ENCODE data around the gene CEP95. TPM values are rescaled to one million over a fixed set of nuclear protein-coding genes. Genes with fewer than 3 reads are reported as not detected.

CEP95 gene
- total RNA-seq, 4 donors from 2014 or later = 34.8 to 100.0 (median 69.8) TPM

DNA sequence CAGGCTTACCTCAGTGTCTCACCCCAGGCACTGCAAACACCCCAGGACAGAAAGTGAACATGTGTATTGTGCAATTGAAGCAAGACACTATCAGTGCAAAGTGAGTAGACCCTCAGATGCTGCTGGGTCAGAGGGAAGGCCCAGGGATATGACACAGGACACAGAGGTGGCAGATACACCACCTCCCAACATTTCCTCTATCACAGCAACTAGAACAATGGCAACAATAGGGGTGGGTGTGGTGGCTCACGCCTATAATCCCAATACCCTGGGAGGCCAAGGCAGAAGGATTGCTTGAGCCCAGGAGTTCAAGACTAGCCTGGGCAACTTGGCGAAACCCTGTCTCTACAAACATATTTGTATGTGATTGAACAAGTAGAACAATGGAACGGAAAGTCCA lies 35.3 kb upstream of the CEP95 start:
- DNase-seq = no peak
- Histone ChIP-seq H3K4me3 (no peak overlapping the region), H3K36me3 (no peaks in the 10 kb centered on the region), H3K4me1 (no peaks in the 10 kb centered on the region), H3K9me3 (no peaks in the 10 kb centered on the region), H3K27ac (no peak overlapping the region), H3K27me3 (no peaks in the 10 kb centered on the region)
- intact Hi-C loops (cut with DNase I; ENCODE audit: low total_unique reads) = no loop called here
- TF ChIP-seq, protein P1, sequence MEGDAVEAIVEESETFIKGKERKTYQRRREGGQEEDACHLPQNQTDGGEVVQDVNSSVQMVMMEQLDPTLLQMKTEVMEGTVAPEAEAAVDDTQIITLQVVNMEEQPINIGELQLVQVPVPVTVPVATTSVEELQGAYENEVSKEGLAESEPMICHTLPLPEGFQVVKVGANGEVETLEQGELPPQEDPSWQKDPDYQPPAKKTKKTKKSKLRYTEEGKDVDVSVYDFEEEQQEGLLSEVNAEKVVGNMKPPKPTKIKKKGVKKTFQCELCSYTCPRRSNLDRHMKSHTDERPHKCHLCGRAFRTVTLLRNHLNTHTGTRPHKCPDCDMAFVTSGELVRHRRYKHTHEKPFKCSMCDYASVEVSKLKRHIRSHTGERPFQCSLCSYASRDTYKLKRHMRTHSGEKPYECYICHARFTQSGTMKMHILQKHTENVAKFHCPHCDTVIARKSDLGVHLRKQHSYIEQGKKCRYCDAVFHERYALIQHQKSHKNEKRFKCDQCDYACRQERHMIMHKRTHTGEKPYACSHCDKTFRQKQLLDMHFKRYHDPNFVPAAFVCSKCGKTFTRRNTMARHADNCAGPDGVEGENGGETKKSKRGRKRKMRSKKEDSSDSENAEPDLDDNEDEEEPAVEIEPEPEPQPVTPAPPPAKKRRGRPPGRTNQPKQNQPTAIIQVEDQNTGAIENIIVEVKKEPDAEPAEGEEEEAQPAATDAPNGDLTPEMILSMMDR (IDR thresholded peaks at IDR 0.05) = no peak
- TF ChIP-seq POLR2A (IDR thresholded peaks at IDR 0.05) = no peak

DNA sequence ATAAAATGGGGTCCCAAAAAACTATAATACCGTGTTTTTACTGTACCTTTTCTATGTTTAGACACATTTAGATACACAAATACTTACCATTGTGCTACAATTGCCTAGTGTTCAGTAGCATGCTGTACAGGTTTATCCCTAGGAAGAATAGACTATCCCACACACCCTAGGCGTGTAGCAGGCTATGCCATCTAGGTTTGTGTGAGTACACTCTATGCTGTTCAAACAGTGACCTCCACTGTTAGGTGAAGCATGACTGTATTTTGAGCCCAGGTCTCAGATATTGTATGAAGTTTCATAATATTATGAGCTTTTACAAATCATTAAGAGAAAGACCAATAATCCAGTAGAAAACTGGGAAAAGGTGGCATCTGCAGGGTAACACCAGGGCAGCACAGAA lies 34.2 kb upstream of the CEP95 start:
- no peaks in the 10 kb centered on the region for H3K36me3 ChIP-seq
- no peaks in the 10 kb centered on the region for H3K4me1 ChIP-seq
- DNase-seq = no peak
- TF ChIP-seq, protein P1 (IDR thresholded peaks at IDR 0.05) = no peak
- no peak for TF ChIP-seq POLR2A (IDR thresholded peaks at IDR 0.05)
- intact Hi-C loops (cut with DNase I; ENCODE audit: low total_unique reads) = no loop called here
- H3K4me3 ChIP-seq = no peak overlapping the region
- H3K27me3 ChIP-seq = no peaks in the 10 kb centered on the region
- H3K9me3 ChIP-seq = no peaks in the 10 kb centered on the region
- H3K27ac ChIP-seq = no peak overlapping the region

DNA sequence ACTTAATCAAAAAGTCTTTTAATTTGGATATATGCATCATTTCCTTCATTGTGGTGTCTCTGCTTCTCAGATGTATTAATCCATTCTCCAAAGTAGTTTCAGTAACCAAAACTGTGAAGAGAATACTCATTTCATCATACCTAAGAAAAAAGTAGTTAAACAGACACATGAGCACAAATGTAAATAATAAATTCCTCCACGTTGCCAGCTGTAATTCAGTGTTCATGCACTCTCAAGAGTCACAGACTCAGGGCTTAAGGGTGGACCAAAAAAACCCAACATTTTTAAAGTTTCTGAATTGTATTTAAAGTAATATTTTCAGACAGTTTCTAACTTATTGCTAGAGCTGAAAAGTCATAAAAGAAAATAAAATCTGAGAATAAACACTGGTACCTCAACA lies 28.9 kb upstream of the CEP95 start:
- no peaks in the 10 kb centered on the region for H3K36me3 ChIP-seq
- no peak overlapping the region for H3K4me3 ChIP-seq
- H3K27ac ChIP-seq = no peak overlapping the region
- H3K9me3 ChIP-seq = no peaks in the 10 kb centered on the region
- no peaks in the 10 kb centered on the region for H3K27me3 ChIP-seq
- no peak for DNase-seq
- TF ChIP-seq, protein P1 (IDR thresholded peaks at IDR 0.05) = no peak
- TF ChIP-seq POLR2A (IDR thresholded peaks at IDR 0.05) = no peak
- intact Hi-C loops (cut with DNase I; ENCODE audit: low total_unique reads) = no loop called here
- H3K4me1 ChIP-seq = no peaks in the 10 kb centered on the region

DNA sequence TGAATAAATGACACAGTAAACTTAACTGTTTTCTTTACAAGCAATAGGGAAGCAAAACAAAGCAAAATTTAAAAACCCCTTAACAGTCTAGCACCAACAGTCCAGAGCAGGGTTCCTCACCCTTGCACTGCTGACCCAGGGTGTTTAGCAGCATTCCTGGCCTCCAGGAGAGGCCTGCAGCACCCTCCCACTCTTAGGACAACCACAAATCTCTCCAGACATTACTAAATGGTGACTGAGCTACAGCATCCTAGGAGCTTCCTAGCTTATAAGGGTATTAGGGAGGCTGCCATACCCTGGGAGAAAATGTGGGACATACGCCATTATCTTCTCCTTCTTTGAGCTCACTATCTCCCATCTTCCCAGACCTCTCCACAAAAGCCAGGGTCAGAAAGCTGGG lies 25.8 kb upstream of the CEP95 start:
- DNase-seq = no peak
- Histone ChIP-seq H3K27ac (no peak overlapping the region), H3K36me3 (no peaks in the 10 kb centered on the region), H3K4me3 (no peak overlapping the region), H3K4me1 (no peaks in the 10 kb centered on the region), H3K27me3 (no peaks in the 10 kb centered on the region), H3K9me3 (no peaks in the 10 kb centered on the region)
- TF ChIP-seq POLR2A (IDR thresholded peaks at IDR 0.05) = no peak
- TF ChIP-seq, protein P1 (IDR thresholded peaks at IDR 0.05) = no peak
- intact Hi-C loops (cut with DNase I; ENCODE audit: low total_unique reads) = no loop called here

DNA sequence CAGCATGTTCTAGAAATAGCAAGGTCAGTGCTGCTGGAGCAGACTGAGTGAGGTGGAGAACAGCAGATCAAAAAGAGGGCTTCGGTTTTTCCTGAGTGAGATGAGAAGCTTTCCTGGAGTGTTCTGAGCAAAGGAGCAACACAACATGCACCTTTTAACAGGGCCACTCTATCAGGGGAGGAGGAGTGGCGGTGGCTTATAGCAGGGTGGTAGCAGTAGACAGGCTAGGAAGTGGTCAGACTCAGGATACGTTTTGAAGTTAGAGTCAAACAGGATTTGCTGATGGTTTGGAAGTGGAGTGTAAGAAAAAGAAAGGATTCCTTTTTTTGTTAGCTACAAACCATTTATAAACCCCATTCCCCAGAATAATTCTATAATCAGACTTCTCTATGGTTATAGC lies 22.4 kb upstream of the CEP95 start:
- no peaks in the 10 kb centered on the region for H3K4me1 ChIP-seq
- no peaks in the 10 kb centered on the region for H3K36me3 ChIP-seq
- no peaks in the 10 kb centered on the region for H3K9me3 ChIP-seq
- no peak overlapping the region for H3K27ac ChIP-seq
- DNase-seq = no peak
- TF ChIP-seq POLR2A (IDR thresholded peaks at IDR 0.05) = no peak
- TF ChIP-seq, protein P1 (IDR thresholded peaks at IDR 0.05) = no peak
- no peak overlapping the region for H3K4me3 ChIP-seq
- no peaks in the 10 kb centered on the region for H3K27me3 ChIP-seq
- intact Hi-C loops (cut with DNase I; ENCODE audit: low total_unique reads) = no loop called here
